Liver (tissue), 9 donors: Measurements from ENCODE around the gene CHRM2. TPM values are rescaled to one million over a fixed set of nuclear protein-coding genes. Genes with fewer than 3 reads are reported as not detected.

ENCODE experiments used
- DNase-seq: peaks from one replicate; pipeline ENCODE4 v3.0.0-alpha.2; 2017; ENCODE audit warnings: low spot score
- H3K27ac ChIP-seq, 2 donors: one replicate each; pipeline ENCODE4 v1.7.0; 2013; ENCODE audit warnings: inconsistent platforms in 2 of 2, low read length in 2 of 2, control low read depth in 1 of 2, low read depth in 1 of 2, mild to moderate bottlenecking in 1 of 2
- H3K27me3 ChIP-seq, 4 donors: one replicate each; pipeline versions ENCODE4 v1.6.1 to v1.7.0; 2013; ENCODE audit warnings: low read length in 3 of 4, inconsistent platforms in 1 of 4, mild to moderate bottlenecking in 1 of 4, moderate library complexity in 1 of 4; ENCODE audit not compliant: control insufficient read depth in 4 of 4, insufficient read depth in 4 of 4
- H3K36me3 ChIP-seq, 4 donors: one replicate each; pipeline versions ENCODE4 v1.6.1 to v1.7.0; 2013; ENCODE audit warnings: low read length in 3 of 4, mild to moderate bottlenecking in 3 of 4, low read depth in 1 of 4, moderate library complexity in 1 of 4; ENCODE audit not compliant: control insufficient read depth in 4 of 4, insufficient read depth in 3 of 4
- H3K4me1 ChIP-seq, 4 donors: one replicate each; pipeline versions ENCODE4 v1.6.1 to v1.7.0; 2013; ENCODE audit warnings: low read length in 3 of 4, mild to moderate bottlenecking in 3 of 4, moderate library complexity in 1 of 4; ENCODE audit not compliant: control insufficient read depth in 4 of 4, insufficient read depth in 4 of 4
- H3K4me3 ChIP-seq, 3 donors: one replicate each; pipeline versions ENCODE4 v1.6.1 to v1.7.0; 2013; ENCODE audit warnings: low read length in 3 of 3, control low read depth in 1 of 3, low read depth in 1 of 3, mild to moderate bottlenecking in 1 of 3
- H3K9ac ChIP-seq, 2 donors: one replicate each; pipeline ENCODE4 v1.7.0; 2013; ENCODE audit warnings: low read length in 2 of 2, mild to moderate bottlenecking in 2 of 2, moderate library complexity in 2 of 2, control low read depth in 1 of 2, low read depth in 1 of 2
- H3K9me3 ChIP-seq, 4 donors: one replicate each; pipeline versions ENCODE4 v1.6.1 to v1.7.0; 2013; ENCODE audit warnings: low read length in 3 of 4; ENCODE audit not compliant: control insufficient read depth in 4 of 4
- EGR1 ChIP-seq, 2 donors: IDR thresholded peaks; 2 replicates each; pipeline ENCODE4 v1.6.1; 2016 to 2018; ENCODE audit warnings: antibody characterized with exemption in 2 of 2, low read depth in 2 of 2
- FOXA1 ChIP-seq: IDR thresholded peaks from 2 replicates; pipeline ENCODE4 v1.6.1; 2016; ENCODE audit warnings: antibody characterized with exemption
- FOXA2 ChIP-seq: IDR thresholded peaks from 2 replicates; pipeline ENCODE4 v1.6.1; 2016; ENCODE audit warnings: antibody characterized with exemption
- GABPA ChIP-seq, 2 donors: IDR thresholded peaks in 1 of 2; conservative IDR thresholded peaks in 1 of 2; 2 replicates each; pipeline ENCODE4 v1.6.1; 2016; ENCODE audit warnings: antibody characterized with exemption in 2 of 2, mild to moderate bottlenecking in 1 of 2, moderate library complexity in 1 of 2
- HNF4A ChIP-seq, 2 donors: conservative IDR thresholded peaks; 2 replicates each; pipeline ENCODE4 v1.6.1; 2016; ENCODE audit warnings: antibody characterized with exemption in 2 of 2, mild to moderate bottlenecking in 2 of 2
- HNF4G ChIP-seq: IDR thresholded peaks from 2 replicates; pipeline ENCODE4 v1.6.1; 2016; ENCODE audit warnings: antibody characterized with exemption
- JUND ChIP-seq, 2 donors: IDR thresholded peaks; 2 replicates each; pipeline ENCODE4 v1.6.1; 2016; ENCODE audit warnings: antibody characterized with exemption in 2 of 2
- NR2F2 ChIP-seq: IDR thresholded peaks from 2 replicates; pipeline ENCODE4 v1.6.1; 2016; ENCODE audit warnings: antibody characterized with exemption
- RAD21 ChIP-seq, 2 donors: IDR thresholded peaks; 2 replicates each; pipeline ENCODE4 v1.6.1; 2016; ENCODE audit warnings: antibody characterized with exemption in 2 of 2, mild to moderate bottlenecking in 2 of 2
- RXRA ChIP-seq, 2 donors: IDR thresholded peaks; 2 replicates each; pipeline ENCODE4 v1.6.1; 2017 to 2018; ENCODE audit warnings: antibody characterized with exemption in 2 of 2, mild to moderate bottlenecking in 1 of 2
- SP1 ChIP-seq: IDR thresholded peaks from 2 replicates; pipeline ENCODE4 v1.6.1; 2018; ENCODE audit warnings: antibody characterized with exemption, mild to moderate bottlenecking
- TAF1 ChIP-seq: conservative IDR thresholded peaks from 2 replicates; pipeline ENCODE4 v1.6.1; 2016; ENCODE audit warnings: antibody characterized with exemption, mild to moderate bottlenecking
- YY1 ChIP-seq: IDR thresholded peaks from 2 replicates; pipeline ENCODE4 v1.6.1; 2016; ENCODE audit warnings: antibody characterized with exemption, mild to moderate bottlenecking
- WGBS: extraction: QIAGEN DNeasy Blood & Tissue Kit; methylation state at CpG from one replicate; pipeline ENCODE4 v1.1.7; 2013; 5-methylcytosine and 5-hydroxymethylcytosine counted together
- polyA plus RNA-seq, 2 donors: library from polyadenylated mRNA; stranded (reverse) in 1 of 2; unstranded in 1 of 2; fragments of 200-250 nt in 1 of 2; fragments of >200 nt in 1 of 2; fragmentation: Nextera tagmentation in 1 of 2; extraction: Ambion mirVana in 1 of 2; gene quantifications; one replicate each; pipeline versions ENCODE4 v1.2.1 to v1.2.3, GENCODE V29; 2013 to 2015
- total RNA-seq, 2 donors: library from RNA; depleted of rRNA; stranded (reverse); fragments of >200 nt; gene quantifications; one replicate each; pipeline ENCODE4 v1.2.3, GENCODE V29; 2014
- TF ChIP-seq, protein P1 (sequence below): IDR thresholded peaks from 2 replicates; pipeline ENCODE4 v1.6.1; 2016; ENCODE audit warnings: antibody characterized with exemption
- TF ChIP-seq, protein P2 (sequence below): IDR thresholded peaks from 2 replicates; pipeline ENCODE4 v1.6.1; 2016; ENCODE audit warnings: antibody characterized with exemption, mild to moderate bottlenecking
- TF ChIP-seq, protein P3 (sequence below): IDR thresholded peaks from 2 replicates; pipeline ENCODE4 v1.6.1; 2016; ENCODE audit warnings: antibody characterized with exemption
- TF ChIP-seq, protein P4 (sequence below): IDR thresholded peaks from 2 replicates; pipeline ENCODE4 v1.6.1; 2016; ENCODE audit warnings: antibody characterized with exemption
- donor health status: healthy.
- donor health status: healthy.
- donor health status: healthy.
- donor health status: healthy.
- donor health status: healthy.

The CHRM2 gene
- total and polyA plus RNA-seq, 4 donors = 0.08 to 1.2 (median 0.30) TPM

DNA sequence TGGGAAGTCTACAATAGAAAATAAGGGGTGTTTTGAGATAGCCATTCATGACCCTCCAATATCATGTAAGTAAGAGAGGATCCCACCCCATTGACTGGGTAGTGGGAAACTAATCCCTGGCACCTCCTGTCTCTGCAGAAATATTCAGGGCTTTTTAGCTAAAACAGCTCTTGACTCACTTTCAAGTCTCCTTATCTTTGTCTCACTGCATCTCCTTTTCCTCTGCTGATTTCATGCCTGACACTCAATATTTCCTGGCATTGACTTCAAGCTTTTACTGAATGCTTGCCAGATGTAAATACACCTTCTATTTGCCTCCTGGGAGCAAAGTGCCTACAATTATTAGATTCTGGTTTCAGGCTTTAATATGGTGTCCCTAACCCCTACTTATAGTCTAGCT, 57.1 kb downstream of the CHRM2 start:
- DNase-seq = no peak
- H3K4me3 ChIP-seq = no peak overlapping the region
- no peaks in the 10 kb centered on the region for H3K36me3 ChIP-seq
- TF ChIP-seq, protein P1, sequence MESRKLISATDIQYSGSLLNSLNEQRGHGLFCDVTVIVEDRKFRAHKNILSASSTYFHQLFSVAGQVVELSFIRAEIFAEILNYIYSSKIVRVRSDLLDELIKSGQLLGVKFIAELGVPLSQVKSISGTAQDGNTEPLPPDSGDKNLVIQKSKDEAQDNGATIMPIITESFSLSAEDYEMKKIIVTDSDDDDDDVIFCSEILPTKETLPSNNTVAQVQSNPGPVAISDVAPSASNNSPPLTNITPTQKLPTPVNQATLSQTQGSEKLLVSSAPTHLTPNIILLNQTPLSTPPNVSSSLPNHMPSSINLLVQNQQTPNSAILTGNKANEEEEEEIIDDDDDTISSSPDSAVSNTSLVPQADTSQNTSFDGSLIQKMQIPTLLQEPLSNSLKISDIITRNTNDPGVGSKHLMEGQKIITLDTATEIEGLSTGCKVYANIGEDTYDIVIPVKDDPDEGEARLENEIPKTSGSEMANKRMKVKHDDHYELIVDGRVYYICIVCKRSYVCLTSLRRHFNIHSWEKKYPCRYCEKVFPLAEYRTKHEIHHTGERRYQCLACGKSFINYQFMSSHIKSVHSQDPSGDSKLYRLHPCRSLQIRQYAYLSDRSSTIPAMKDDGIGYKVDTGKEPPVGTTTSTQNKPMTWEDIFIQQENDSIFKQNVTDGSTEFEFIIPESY = no peak
- no peak for TF ChIP-seq SP1
- TF ChIP-seq, protein P2, sequence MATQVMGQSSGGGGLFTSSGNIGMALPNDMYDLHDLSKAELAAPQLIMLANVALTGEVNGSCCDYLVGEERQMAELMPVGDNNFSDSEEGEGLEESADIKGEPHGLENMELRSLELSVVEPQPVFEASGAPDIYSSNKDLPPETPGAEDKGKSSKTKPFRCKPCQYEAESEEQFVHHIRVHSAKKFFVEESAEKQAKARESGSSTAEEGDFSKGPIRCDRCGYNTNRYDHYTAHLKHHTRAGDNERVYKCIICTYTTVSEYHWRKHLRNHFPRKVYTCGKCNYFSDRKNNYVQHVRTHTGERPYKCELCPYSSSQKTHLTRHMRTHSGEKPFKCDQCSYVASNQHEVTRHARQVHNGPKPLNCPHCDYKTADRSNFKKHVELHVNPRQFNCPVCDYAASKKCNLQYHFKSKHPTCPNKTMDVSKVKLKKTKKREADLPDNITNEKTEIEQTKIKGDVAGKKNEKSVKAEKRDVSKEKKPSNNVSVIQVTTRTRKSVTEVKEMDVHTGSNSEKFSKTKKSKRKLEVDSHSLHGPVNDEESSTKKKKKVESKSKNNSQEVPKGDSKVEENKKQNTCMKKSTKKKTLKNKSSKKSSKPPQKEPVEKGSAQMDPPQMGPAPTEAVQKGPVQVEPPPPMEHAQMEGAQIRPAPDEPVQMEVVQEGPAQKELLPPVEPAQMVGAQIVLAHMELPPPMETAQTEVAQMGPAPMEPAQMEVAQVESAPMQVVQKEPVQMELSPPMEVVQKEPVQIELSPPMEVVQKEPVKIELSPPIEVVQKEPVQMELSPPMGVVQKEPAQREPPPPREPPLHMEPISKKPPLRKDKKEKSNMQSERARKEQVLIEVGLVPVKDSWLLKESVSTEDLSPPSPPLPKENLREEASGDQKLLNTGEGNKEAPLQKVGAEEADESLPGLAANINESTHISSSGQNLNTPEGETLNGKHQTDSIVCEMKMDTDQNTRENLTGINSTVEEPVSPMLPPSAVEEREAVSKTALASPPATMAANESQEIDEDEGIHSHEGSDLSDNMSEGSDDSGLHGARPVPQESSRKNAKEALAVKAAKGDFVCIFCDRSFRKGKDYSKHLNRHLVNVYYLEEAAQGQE = no peak
- no peak for TF ChIP-seq YY1
- TF ChIP-seq, protein P3, sequence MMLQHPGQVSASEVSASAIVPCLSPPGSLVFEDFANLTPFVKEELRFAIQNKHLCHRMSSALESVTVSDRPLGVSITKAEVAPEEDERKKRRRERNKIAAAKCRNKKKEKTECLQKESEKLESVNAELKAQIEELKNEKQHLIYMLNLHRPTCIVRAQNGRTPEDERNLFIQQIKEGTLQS = no peak
- no peak for TF ChIP-seq HNF4G
- TF ChIP-seq EGR1 (IDR thresholded peaks at IDR 0.05; ENCODE audit: low read depth in 2 of 2) = no peak
- no peak for TF ChIP-seq JUND (IDR thresholded peaks at IDR 0.05)
- TF ChIP-seq RXRA (IDR thresholded peaks at IDR 0.05) = no peak
- no peak for TF ChIP-seq RAD21 (IDR thresholded peaks at IDR 0.05)
- TF ChIP-seq, protein P4, sequence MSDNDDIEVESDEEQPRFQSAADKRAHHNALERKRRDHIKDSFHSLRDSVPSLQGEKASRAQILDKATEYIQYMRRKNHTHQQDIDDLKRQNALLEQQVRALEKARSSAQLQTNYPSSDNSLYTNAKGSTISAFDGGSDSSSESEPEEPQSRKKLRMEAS = no peak
- no peak for TF ChIP-seq FOXA2
- TF ChIP-seq TAF1 = no peak
- TF ChIP-seq NR2F2 = no peak
- TF ChIP-seq FOXA1 = no peak
- no peak for TF ChIP-seq GABPA (IDR thresholded peaks at IDR 0.05 in 1 of 2, conservative IDR thresholded peaks at IDR 0.05 in 1 of 2)
- no peak for TF ChIP-seq HNF4A (conservative IDR thresholded peaks at IDR 0.05)
- peaks cover 0 to 4% (median 0%) of the 10 kb centered on the region in 4 donors for H3K9me3 ChIP-seq
- H3K4me1 ChIP-seq = no peaks in the 10 kb centered on the region
- H3K27ac ChIP-seq = no peak overlapping the region
- no peak overlapping the region for H3K9ac ChIP-seq
- H3K27me3 ChIP-seq = peaks cover 0 to 4% (median 1%) of the 10 kb centered on the region in 4 donors

DNA sequence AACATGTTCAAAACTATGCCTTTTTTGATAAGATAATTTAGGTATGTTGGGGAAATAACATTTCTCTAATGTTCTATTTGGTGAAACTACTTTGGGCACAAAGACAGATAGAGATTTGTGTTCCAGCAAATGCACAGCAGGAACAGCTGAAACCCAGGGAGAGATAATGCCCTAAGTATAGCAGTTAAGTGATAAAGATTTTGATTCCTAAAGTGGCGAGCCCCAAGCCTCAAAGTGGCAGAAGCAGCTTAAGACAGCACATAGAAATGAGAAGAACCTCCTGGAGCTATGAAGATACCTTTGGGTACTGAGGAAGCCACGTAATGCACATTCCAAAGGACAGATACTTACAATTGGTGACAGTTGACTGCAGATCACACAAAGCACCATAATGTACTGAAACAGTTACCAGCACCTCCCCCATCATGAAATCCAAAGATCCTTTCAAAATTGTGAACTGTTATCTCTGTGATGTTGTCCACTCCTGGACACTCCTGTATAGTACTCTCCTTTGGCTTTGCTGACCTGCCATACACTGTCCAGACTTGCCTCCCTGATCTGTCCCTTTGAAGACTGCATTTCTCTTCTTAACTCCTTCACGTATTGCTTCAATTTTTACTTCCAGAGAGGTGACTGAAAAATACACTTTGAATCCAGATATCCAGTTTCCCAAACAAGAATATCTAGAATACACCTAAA, 62.9 kb downstream of the CHRM2 start:
- H3K4me1 ChIP-seq = no peaks in the 10 kb centered on the region
- WGBS = 63% methylated on average over 3 of the region's 3 CpGs
- H3K27ac ChIP-seq = no peak overlapping the region
- no peak overlapping the region for H3K9ac ChIP-seq
- H3K9me3 ChIP-seq = peaks cover 0 to 4% (median 0%) of the 10 kb centered on the region in 4 donors
- no peak for TF ChIP-seq SP1
- no peak for TF ChIP-seq FOXA2
- no peak for TF ChIP-seq TAF1
- no peak for TF ChIP-seq GABPA (IDR thresholded peaks at IDR 0.05 in 1 of 2, conservative IDR thresholded peaks at IDR 0.05 in 1 of 2)
- H3K27me3 ChIP-seq = peaks cover 0 to 2% (median 0%) of the 10 kb centered on the region in 4 donors
- no peak for DNase-seq
- no peak overlapping the region for H3K4me3 ChIP-seq
- H3K36me3 ChIP-seq = no peaks in the 10 kb centered on the region
